Measurements from ENCODE around the gene NOS1AP.

NOS1AP gene

DNA sequence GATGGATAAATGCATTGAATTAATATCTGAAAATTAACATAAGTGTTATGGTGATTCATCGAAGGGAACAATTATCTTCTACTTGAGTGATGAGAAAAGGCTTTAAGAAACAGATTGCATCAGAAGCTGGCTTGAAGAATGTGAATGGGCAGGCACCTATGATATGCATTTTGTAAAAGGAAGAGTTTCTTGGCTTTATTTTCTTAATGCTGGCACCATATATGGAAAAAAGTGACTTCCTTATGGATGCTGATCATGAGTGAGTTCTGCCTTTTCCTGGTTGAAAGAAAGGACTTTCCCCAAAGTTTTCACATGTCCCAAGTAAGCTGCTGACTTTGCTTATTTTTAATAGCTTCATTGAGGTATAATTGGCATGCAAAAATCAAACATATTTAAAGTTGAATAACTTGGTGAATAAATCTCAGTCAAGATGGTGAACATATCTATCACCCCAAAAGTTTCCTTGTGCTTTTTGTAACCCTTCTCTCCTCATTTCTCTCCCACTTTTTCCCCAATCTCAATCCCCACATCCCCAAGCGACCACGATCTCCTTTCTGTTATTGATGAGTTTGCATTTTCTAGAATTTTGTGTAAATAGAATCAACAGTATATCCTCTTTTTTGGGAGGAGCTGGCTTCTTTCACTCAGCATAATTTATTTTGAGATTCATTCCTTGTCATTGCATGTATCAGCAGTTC is 233.0 kb downstream of the NOS1AP start:
- no peak for DNase-seq (ENCODE audit: low read depth)
- no peak overlapping the region for H3K4me3 ChIP-seq (ENCODE audit: low read depth, low read length)
- TF ChIP-seq, protein P1, sequence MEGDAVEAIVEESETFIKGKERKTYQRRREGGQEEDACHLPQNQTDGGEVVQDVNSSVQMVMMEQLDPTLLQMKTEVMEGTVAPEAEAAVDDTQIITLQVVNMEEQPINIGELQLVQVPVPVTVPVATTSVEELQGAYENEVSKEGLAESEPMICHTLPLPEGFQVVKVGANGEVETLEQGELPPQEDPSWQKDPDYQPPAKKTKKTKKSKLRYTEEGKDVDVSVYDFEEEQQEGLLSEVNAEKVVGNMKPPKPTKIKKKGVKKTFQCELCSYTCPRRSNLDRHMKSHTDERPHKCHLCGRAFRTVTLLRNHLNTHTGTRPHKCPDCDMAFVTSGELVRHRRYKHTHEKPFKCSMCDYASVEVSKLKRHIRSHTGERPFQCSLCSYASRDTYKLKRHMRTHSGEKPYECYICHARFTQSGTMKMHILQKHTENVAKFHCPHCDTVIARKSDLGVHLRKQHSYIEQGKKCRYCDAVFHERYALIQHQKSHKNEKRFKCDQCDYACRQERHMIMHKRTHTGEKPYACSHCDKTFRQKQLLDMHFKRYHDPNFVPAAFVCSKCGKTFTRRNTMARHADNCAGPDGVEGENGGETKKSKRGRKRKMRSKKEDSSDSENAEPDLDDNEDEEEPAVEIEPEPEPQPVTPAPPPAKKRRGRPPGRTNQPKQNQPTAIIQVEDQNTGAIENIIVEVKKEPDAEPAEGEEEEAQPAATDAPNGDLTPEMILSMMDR (IDR thresholded peaks at IDR 0.05; ENCODE audit: insufficient read depth, low read depth, low read length, missing control alignments) = no peak

- no peak overlapping the region for H3K4me3 ChIP-seq (ENCODE audit: low read depth, low read length)
- no peak for DNase-seq (ENCODE audit: low read depth)
- TF ChIP-seq, protein P1 (IDR thresholded peaks at IDR 0.05; ENCODE audit: insufficient read depth, low read depth, low read length, missing control alignments) = no peak
These were observed 233.5 kb downstream of the NOS1AP start for GRCh38 chr1:162303004-162303344.

- no peak for DNase-seq (ENCODE audit: low read depth)
- TF ChIP-seq, protein P1 (IDR thresholded peaks at IDR 0.05; ENCODE audit: insufficient read depth, low read depth, low read length, missing control alignments) = no peak
- no peak overlapping the region for H3K4me3 ChIP-seq (ENCODE audit: low read depth, low read length)
These were observed 235.2 kb downstream of the NOS1AP start for GRCh38 chr1:162304736-162305135.

GRCh38 chr1:162305969-162306368 is 236.5 kb downstream of the NOS1AP start:
- H3K4me3 ChIP-seq (ENCODE audit: low read depth, low read length) = no peak overlapping the region
- TF ChIP-seq, protein P1 (IDR thresholded peaks at IDR 0.05; ENCODE audit: insufficient read depth, low read depth, low read length, missing control alignments) = no peak
- no peak for DNase-seq (ENCODE audit: low read depth)

DNA sequence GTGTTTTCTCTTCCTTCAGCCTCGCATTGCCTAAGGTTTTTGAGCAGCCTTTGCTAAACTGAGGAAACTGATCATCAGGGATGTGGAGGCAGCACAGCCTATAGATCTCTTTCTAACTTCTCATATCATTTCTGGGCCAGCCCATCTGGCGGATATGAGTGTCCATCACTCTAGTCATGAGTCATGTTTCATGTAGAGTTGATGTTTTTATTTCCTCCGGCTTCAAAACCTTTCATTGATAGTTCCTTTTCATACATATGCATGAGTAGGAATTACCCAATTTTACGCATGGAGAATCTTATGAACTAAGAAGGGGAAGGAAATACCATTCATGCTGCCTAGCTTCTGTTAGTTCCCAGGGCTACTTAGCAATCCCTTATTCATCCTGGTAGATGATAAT is 240.8 kb downstream of the NOS1AP start:
- peak; percentile 5 for DNase-seq (ENCODE audit: low read depth)
- no peak overlapping the region for H3K4me3 ChIP-seq (ENCODE audit: low read depth, low read length)
- TF ChIP-seq, protein P1 (IDR thresholded peaks at IDR 0.05; ENCODE audit: insufficient read depth, low read depth, low read length, missing control alignments) = no peak

- no peak for DNase-seq (ENCODE audit: low read depth)
- H3K4me3 ChIP-seq (ENCODE audit: low read depth, low read length) = no peak overlapping the region
- TF ChIP-seq, protein P1 (IDR thresholded peaks at IDR 0.05; ENCODE audit: insufficient read depth, low read depth, low read length, missing control alignments) = no peak
These were observed 244.7 kb downstream of the NOS1AP start for GRCh38 chr1:162314206-162314605.

- TF ChIP-seq, protein P1 (IDR thresholded peaks at IDR 0.05; ENCODE audit: insufficient read depth, low read depth, low read length, missing control alignments) = no peak
- no peak for DNase-seq (ENCODE audit: low read depth)
- H3K4me3 ChIP-seq (ENCODE audit: low read depth, low read length) = no peak overlapping the region
These were observed 246.2 kb downstream of the NOS1AP start for GRCh38 chr1:162315673-162316072.

Measured in GM12865 (cell line).